K562 (cell line): ENCODE results near the gene FTO. TPM values are rescaled to one million over a fixed set of nuclear protein-coding genes. Genes with fewer than 3 reads are reported as not detected.
A peak's percentile ranks its signal among the peaks of the same experiment; 100 is the strongest.

Experiments used
- ATAC-seq: fragments of 200-7000 bp; cut with Tn5 transposase; 3 replicates; pipeline ENCODE4 v1.9.1; 2020; ENCODE audit warnings: moderate library complexity
- BruUV-seq: library from RNA; stranded (reverse); fragments of 400-500 nt; replicated peaks from 2 replicates; lab custom pipeline; 2021; lab: Mats Ljungman, UMichigan
- CTCF ChIA-PET: fragments of 300-600 bp; formaldehyde crosslinking; extraction: SDS; loops from one replicate; lab custom pipeline; 2021; ENCODE audit warnings: low intra/inter-chr PET ratio; lab: Yijun Ruan, JAX
- POLR2A ChIA-PET: fragments of 300-600, 350-650 bp; sonication (Branson Sonifier 250); formaldehyde crosslinking; extraction: SDS; loops from one replicate; lab custom pipeline; 2021; ENCODE audit warnings: antibody characterized with exemption, inconsistent platforms; lab: Yijun Ruan, JAX
- DNase-seq, 4 experiments: peaks; one replicate each; pipeline versions ENCODE4 v3.0.0 to v3.0.0-alpha.2; 2011 to 2018; ENCODE audit warnings: low spot score in 3 of 4, mixed read lengths in 3 of 4; ENCODE audit errors: extremely low read depth in 1 of 4
- FAIRE-seq: peaks from 2 replicates; lab custom pipeline; 2011; peaks lifted over from hg19 to GRCh38; lab: Jason Lieb, UNC
- H2AFZ ChIP-seq: 2 replicates; pipeline ENCODE4 v1.6.0; 2011; ENCODE audit warnings: low read depth, low read length, control low read depth, inconsistent platforms
- H3K27ac ChIP-seq: fragments of 200-600 bp; 3 replicates; pipeline ENCODE4 v1.8.0; 2011; ENCODE audit warnings: low read depth, mild to moderate bottlenecking, control low read depth, inconsistent platforms, low read length, moderate library complexity, mixed read lengths; ENCODE audit errors: extremely low read depth
- H3K27me3 ChIP-seq, 2 experiments: fragments of 300-600 bp in 1 of 2; 2 replicates in 1 of 2; 3 replicates in 1 of 2; pipeline versions ENCODE4 v1.6.0 to v1.8.0; 2011; ENCODE audit warnings: inconsistent platforms in 2 of 2, low read length in 2 of 2, mild to moderate bottlenecking in 1 of 2, mixed read lengths in 1 of 2, moderate library complexity in 1 of 2; ENCODE audit not compliant: control insufficient read depth in 2 of 2, insufficient read depth in 2 of 2
- H3K36me3 ChIP-seq: fragments of 300-600 bp; 3 replicates; pipeline ENCODE4 v1.8.0; 2011; ENCODE audit warnings: mild to moderate bottlenecking, low read length, inconsistent platforms; ENCODE audit not compliant: control insufficient read depth, insufficient read depth
- H3K4me1 ChIP-seq, 2 experiments: fragments of 200-600 bp in 1 of 2; replicated peaks in 1 of 2; 2 replicates in 1 of 2; 3 replicates in 1 of 2; pipeline versions ENCODE4 v1.5.1 to v1.8.0; 2011; ENCODE audit warnings: inconsistent platforms in 2 of 2, low read length in 2 of 2, mild to moderate bottlenecking in 1 of 2, mixed read lengths in 1 of 2, moderate library complexity in 1 of 2; ENCODE audit not compliant: control insufficient read depth in 2 of 2, insufficient read depth in 2 of 2
- H3K4me2 ChIP-seq: 2 replicates; pipeline ENCODE4 v1.6.1; 2011; ENCODE audit warnings: low read length, control low read depth, inconsistent platforms, mixed read lengths; ENCODE audit not compliant: insufficient read depth
- H3K4me3 ChIP-seq: fragments of 200-600 bp; sonication (generic), shearing (Covaris generic); 2 replicates; pipeline ENCODE4 v1.5.1; 2016; ENCODE audit warnings: control low read depth, inconsistent platforms
- H3K79me2 ChIP-seq: fragments of 200-600 bp; 3 replicates; pipeline ENCODE4 v1.8.0; 2011; ENCODE audit warnings: low read length, inconsistent platforms; ENCODE audit not compliant: control insufficient read depth, insufficient read depth
- H3K9ac ChIP-seq, 2 experiments: 2 replicates each; pipeline versions ENCODE4 v1.6.0 to v1.6.1; 2011; ENCODE audit warnings: low read depth in 2 of 2, low read length in 2 of 2, control low read depth in 1 of 2, inconsistent platforms in 1 of 2, mild to moderate bottlenecking in 1 of 2, mixed read lengths in 1 of 2; ENCODE audit not compliant: insufficient read depth in 1 of 2
- H3K9me1 ChIP-seq: one replicate; pipeline ENCODE4 v1.6.0; 2011; ENCODE audit warnings: inconsistent platforms, mild to moderate bottlenecking, low read length, moderate library complexity; ENCODE audit not compliant: control insufficient read depth, insufficient read depth
- H3K9me3 ChIP-seq: replicated peaks from 2 replicates; pipeline ENCODE4 v1.5.1; 2011; ENCODE audit warnings: low read depth, low read length, inconsistent platforms; ENCODE audit not compliant: control insufficient read depth, insufficient read depth
- H4K20me1 ChIP-seq: replicated peaks from 2 replicates; pipeline ENCODE4 v1.6.1; 2011; ENCODE audit warnings: low read length, inconsistent platforms, mixed read lengths; ENCODE audit not compliant: control insufficient read depth, insufficient read depth
- ATF3 ChIP-seq, 2 experiments: fragments of 450-650 bp in 1 of 2; sonication (generic) in 1 of 2; formaldehyde crosslinking in 1 of 2; IDR thresholded peaks in 1 of 2; conservative IDR thresholded peaks in 1 of 2; 2 replicates each; pipeline versions ENCODE4 v1.6.1 to v1.8.1; 2016 to 2023; ENCODE audit warnings: mild to moderate bottlenecking in 2 of 2, moderate library complexity in 2 of 2, inconsistent platforms in 1 of 2, missing genetic modification reagents in 1 of 2
- COPS2 ChIP-seq: fragments of 450-650 bp; conservative IDR thresholded peaks from 2 replicates; pipeline ENCODE4 v1.6.1; 2016; ENCODE audit warnings: mild to moderate bottlenecking, moderate library complexity
- DDX20 ChIP-seq: fragments of 450-650 bp; IDR thresholded peaks from 2 replicates; pipeline ENCODE4 v1.6.1; 2016; ENCODE audit warnings: missing genetic modification characterization, low read depth, mild to moderate bottlenecking, missing compliant biosample characterization, moderate library complexity
- DMBX1 ChIP-seq: fragments of 250-450 bp; sonication (Bioruptor Pico); IDR thresholded peaks from 2 replicates; pipeline ENCODE4 v1.8.0; 2022; ENCODE audit warnings: inconsistent platforms, mild to moderate bottlenecking, moderate library complexity, borderline replicate concordance
- HDAC8 ChIP-seq: fragments of 450-650 bp; IDR thresholded peaks from 2 replicates; pipeline ENCODE4 v1.6.1; 2016; ENCODE audit warnings: mild to moderate bottlenecking, missing genetic modification characterization, moderate library complexity, missing compliant biosample characterization
- JUN ChIP-seq, 2 experiments: sonication (generic) in 1 of 2; formaldehyde crosslinking in 1 of 2; IDR thresholded peaks; 2 replicates each; pipeline versions ENCODE4 v1.6.1 to v1.8.0; 2012 to 2022; ENCODE audit warnings: borderline replicate concordance in 2 of 2, mild to moderate bottlenecking in 2 of 2, improper control_type of control experiment in 1 of 2, low read depth in 1 of 2, low read length in 1 of 2, missing genetic modification reagents in 1 of 2
- NCOA1 ChIP-seq: fragments of 450-650 bp; IDR thresholded peaks from 2 replicates; pipeline ENCODE4 v1.6.1; 2016; ENCODE audit warnings: low read depth
- NR2C1 ChIP-seq, 2 experiments: fragments of 450-650 bp; IDR thresholded peaks; 2 replicates each; pipeline ENCODE4 v1.6.1; 2017; ENCODE audit warnings: mild to moderate bottlenecking in 2 of 2, antibody characterized with exemption in 1 of 2, inconsistent platforms in 1 of 2, missing compliant biosample characterization in 1 of 2, missing genetic modification characterization in 1 of 2
- NR2F6 ChIP-seq: fragments of 450-650 bp; formaldehyde crosslinking; IDR thresholded peaks from 2 replicates; pipeline ENCODE4 v1.4.0; 2020; ENCODE audit warnings: mild to moderate bottlenecking
- PURB ChIP-seq: sonication (generic); formaldehyde crosslinking; IDR thresholded peaks from 2 replicates; pipeline ENCODE4 v1.9.0; 2021; ENCODE audit warnings: low read depth, mild to moderate bottlenecking, missing genetic modification reagents
- RBM25 ChIP-seq: fragments of 200-400 bp; formaldehyde crosslinking; IDR thresholded peaks from 2 replicates; pipeline ENCODE4 v1.6.1; 2018; ENCODE audit warnings: low read length, low read depth, moderate library complexity; ENCODE audit not compliant: severe bottlenecking
- SMARCA4 ChIP-seq: fragments of 450-650 bp; IDR thresholded peaks from 2 replicates; pipeline ENCODE4 v1.6.1; 2016
- ZNF175 ChIP-seq: fragments of 200-800 bp; sonication (Bioruptor generic); IDR thresholded peaks from 2 replicates; pipeline ENCODE4 v1.6.1; 2016; ENCODE audit warnings: low read depth, mild to moderate bottlenecking, missing genetic modification characterization, missing compliant biosample characterization
- ZNF263 ChIP-seq: sonication (generic); formaldehyde crosslinking; IDR thresholded peaks from 2 replicates; pipeline ENCODE4 v1.8.0; 2022; ENCODE audit warnings: mild to moderate bottlenecking, missing genetic modification reagents, borderline replicate concordance
- ZNF699 ChIP-seq: fragments of 250-450 bp; sonication (Bioruptor Pico); IDR thresholded peaks from 2 replicates; pipeline ENCODE4 v1.8.0; 2021; ENCODE audit warnings: mild to moderate bottlenecking, moderate library complexity; ENCODE audit not compliant: insufficient replicate concordance
- WGBS: fragments of 100-300 bp; shearing (Covaris generic); methylation state at CpG from one replicate; pipeline ENCODE4 v1.1.6; 2016; ENCODE audit warnings: low coverage, mixed read lengths; ENCODE audit not compliant: insufficient coverage; ENCODE audit errors: missing lambda C conversion rate; 5-methylcytosine and 5-hydroxymethylcytosine counted together
- in situ Hi-C: fragments of 300-500 bp; cut with MboI; formaldehyde crosslinking; loops from 4 replicates; pipeline ENCODE4 v1.15.0; 2018; ENCODE audit warnings: inconsistent platforms, mixed read lengths
- intact Hi-C: fragments of 100-400 bp; cut with micrococcal nuclease; formaldehyde crosslinking; loops from 2 replicates; pipeline ENCODE4 v1.14.2; 2022
- polyA plus RNA-seq, 8 experiments: library from polyadenylated mRNA; depleted of rRNA in 4 of 8; stranded (reverse) in 5 of 8; unstranded in 3 of 8; fragments of >200 nt; fragmentation: Nextera tagmentation in 2 of 8; fragmentation: Illumina TruSeq in 1 of 8; extraction: Ambion mirVana in 2 of 8; extraction: Trizol in 1 of 8; gene quantifications; 2 replicates each; pipeline versions ENCODE4 v1.2.1 to v1.2.3, GENCODE V29; 2011 to 2014; ENCODE audit warnings: inconsistent platforms in 1 of 8, missing spikeins in 1 of 8
- total RNA-seq, 7 experiments: library from RNA; depleted of rRNA in 6 of 7; stranded (reverse); fragments of >200 nt in 6 of 7; fragmentation: Illumina TruSeq in 2 of 7; extraction: Trizol in 2 of 7; gene quantifications; 2 replicates each; pipeline versions ENCODE4 v1.2.1 to v1.2.3, GENCODE V29; 2011 to 2021; ENCODE audit warnings: low replicate concordance in 1 of 7

The FTO gene
- total and polyA plus RNA-seq, 9 of the 15 experiments (the other 6 are each of a cell fraction or from before 2014, with no cell fraction given) = 11.3 to 27.7 (median 25.5) TPM

- TF ChIP-seq JUN (IDR thresholded peaks at IDR 0.05; ENCODE audit: borderline replicate concordance, low read depth, low read length) (no peak), JUN (CRISPR knock-in tag; IDR thresholded peaks at IDR 0.05; ENCODE audit: borderline replicate concordance) (no peak), RBM25 (no peak)
Observed at GRCh38 chr16:53878216-53878615, 174.3 kb downstream of the FTO start (continued).

- 83% methylated on average over 2 of the region's 2 CpGs for WGBS
- intact Hi-C loops = no loop called here
- FAIRE-seq = no peak
- TF ChIP-seq NR2C1 (IDR thresholded peaks at IDR 0.05) (no peak), NR2C1 (tag; IDR thresholded peaks at IDR 0.05) (peak; percentile 74), NCOA1 (no peak), ZNF263 (CRISPR knock-in tag) (no peak), PURB (no peak), DMBX1 (CRISPR knock-in tag) (peak; percentile 77; the same call in 1 of the 2 replicates), DDX20 (peak; percentile 59; the same call in 1 of the 2 replicates), ZNF175 (CRISPR knock-in tag) (peak; percentile 77; the same call in 1 of the 2 replicates), ATF3 (IDR thresholded peaks at IDR 0.05) (peak; percentile 51), ATF3 (CRISPR knock-in tag; conservative IDR thresholded peaks at IDR 0.05) (no peak), NR2F6 (no peak), COPS2 (no peak), ZNF699 (CRISPR knock-in tag) (no peak), SMARCA4 (peak; percentile 11; the same call in 1 of the 2 replicates), HDAC8 (0 out of 2 replicates have a peak, but pooled peaks have one; percentile 74)
Observed at GRCh38 chr16:53881371-53881770, 177.4 kb downstream of the FTO start.

More at GRCh38 chr16:53881371-53881770, 177.4 kb downstream of the FTO start:
- peak overlapping the region; percentile 10; the same call in 1 of the 3 replicates for H3K27ac ChIP-seq
- H3K4me3 ChIP-seq = no peak overlapping the region
- peak in 1 of 4 experiments; percentile 7 for DNase-seq
- no peak overlapping the region for H3K9ac ChIP-seq
- no peaks in the 10 kb centered on the region for H3K27me3 ChIP-seq
- no peaks in the 10 kb centered on the region for H4K20me1 ChIP-seq
- POLR2A ChIA-PET = no interaction called here
- ATAC-seq = peak; percentile 63
- 0 out of 3 replicates have a peak, but pooled peaks cover 5% of the 10 kb centered on the region for H3K36me3 ChIP-seq
- no peaks in the 10 kb centered on the region for H3K9me1 ChIP-seq
- CTCF ChIA-PET = no interaction called here
- no peak overlapping the region for H2AFZ ChIP-seq
- no peaks in the 10 kb centered on the region for H3K79me2 ChIP-seq
- no peak overlapping the region for H3K4me2 ChIP-seq
- in situ Hi-C loops = no loop called here
- H3K9me3 ChIP-seq = no peaks in the 10 kb centered on the region
- no TSS peak for BruUV-seq
- no peaks in the 10 kb centered on the region; a peak in 1 of 5 replicates for H3K4me1 ChIP-seq
